ENCODE data around the gene IFNL1. TPM values are rescaled to one million over a fixed set of nuclear protein-coding genes. Genes with fewer than 3 reads are reported as not detected.

The IFNL1 gene
- total and polyA plus RNA-seq, 2 donors (not counting 3 experiments of a cell fraction or from before 2014, with no cell fraction given) = not detected

DNA sequence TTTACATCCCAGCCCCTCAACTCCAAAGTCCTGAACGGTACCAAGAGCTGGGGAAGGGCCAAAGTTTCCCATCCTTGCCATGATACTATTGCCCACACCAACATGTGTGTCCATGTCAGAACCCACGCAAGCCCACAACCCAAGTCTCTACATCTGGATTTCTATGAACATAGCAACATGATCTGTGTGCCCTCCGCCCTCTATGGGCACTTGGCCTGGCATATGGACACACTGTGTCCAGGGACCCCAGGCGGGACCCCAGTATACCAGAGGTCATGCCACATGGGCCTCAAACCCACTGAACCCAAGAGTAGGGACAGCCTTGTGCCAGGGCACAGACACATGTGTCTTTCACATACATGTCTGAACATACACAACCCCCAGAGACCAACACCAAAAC is 22.5 kb downstream of the IFNL1 start:
- Histone ChIP-seq H3K27me3 (ENCODE audit: control insufficient read depth in 2 of 2, insufficient read depth in 2 of 2, low read length in 2 of 2) (peaks cover 0 to 3% of the 10 kb centered on the region in 2 experiments), H3K36me3 (ENCODE audit: control insufficient read depth in 2 of 2, extremely low read depth in 1 of 2, insufficient read depth in 2 of 2, low read length in 2 of 2) (no peaks in the 10 kb centered on the region), H3K9me1 (replicated peaks; ENCODE audit: control insufficient read depth, extremely low read depth, insufficient read depth, low read length) (no peaks in the 10 kb centered on the region), H3K27ac (ENCODE audit: insufficient read depth, low read depth, low read length) (no peak overlapping the region), H4K20me1 (replicated peaks; ENCODE audit: control insufficient read depth, extremely low read depth, insufficient read depth, low read length) (no peaks in the 10 kb centered on the region), H3K4me3 (replicated peaks in 1 of 3; ENCODE audit: insufficient read depth in 1 of 3, low read depth in 1 of 3, low read length in 3 of 3) (no peak overlapping the region), H3K9ac (replicated peaks; ENCODE audit: extremely low read depth, insufficient read depth, low read length) (no peak overlapping the region), H3K79me2 (ENCODE audit: control insufficient read depth, insufficient read depth, low read length) (no peaks in the 10 kb centered on the region), H3K4me1 (ENCODE audit: control insufficient read depth, extremely low read depth, insufficient read depth, low read length) (peaks cover 5% of the 10 kb centered on the region), H2AFZ (ENCODE audit: low read depth, low read length) (no peak overlapping the region), H3K9me3 (replicated peaks; ENCODE audit: control insufficient read depth, insufficient read depth, low read length) (no peaks in the 10 kb centered on the region), H3K4me2 (ENCODE audit: insufficient read depth, low read length) (no peak overlapping the region)
- intact Hi-C loops (cut with micrococcal nuclease) = no loop called here
- FAIRE-seq (no peak), DNase-seq (ENCODE audit: low read depth, low spot score) (no peak)
- dilution Hi-C loops (cut with MboI; ENCODE audit: extremely low pct_ligation_motif_present, low sequenced_read_pairs) = no loop called here
- no TSS peak for BruUV-seq (replicated peaks)
- TF ChIP-seq JUN (IDR thresholded peaks at IDR 0.05; ENCODE audit: borderline replicate concordance, insufficient read depth, insufficient read length, low read depth) = no peak
- no peak for TF ChIP-seq GATA2 (IDR thresholded peaks at IDR 0.05; ENCODE audit: insufficient read depth, insufficient read length, low read depth, low read length)
- no peak for TF ChIP-seq POLR2A (IDR thresholded peaks at IDR 0.05; ENCODE audit: low read depth, low read length)
- ChIA-PET POLR2A (no interaction called here), CTCF (no interaction called here)

DNA sequence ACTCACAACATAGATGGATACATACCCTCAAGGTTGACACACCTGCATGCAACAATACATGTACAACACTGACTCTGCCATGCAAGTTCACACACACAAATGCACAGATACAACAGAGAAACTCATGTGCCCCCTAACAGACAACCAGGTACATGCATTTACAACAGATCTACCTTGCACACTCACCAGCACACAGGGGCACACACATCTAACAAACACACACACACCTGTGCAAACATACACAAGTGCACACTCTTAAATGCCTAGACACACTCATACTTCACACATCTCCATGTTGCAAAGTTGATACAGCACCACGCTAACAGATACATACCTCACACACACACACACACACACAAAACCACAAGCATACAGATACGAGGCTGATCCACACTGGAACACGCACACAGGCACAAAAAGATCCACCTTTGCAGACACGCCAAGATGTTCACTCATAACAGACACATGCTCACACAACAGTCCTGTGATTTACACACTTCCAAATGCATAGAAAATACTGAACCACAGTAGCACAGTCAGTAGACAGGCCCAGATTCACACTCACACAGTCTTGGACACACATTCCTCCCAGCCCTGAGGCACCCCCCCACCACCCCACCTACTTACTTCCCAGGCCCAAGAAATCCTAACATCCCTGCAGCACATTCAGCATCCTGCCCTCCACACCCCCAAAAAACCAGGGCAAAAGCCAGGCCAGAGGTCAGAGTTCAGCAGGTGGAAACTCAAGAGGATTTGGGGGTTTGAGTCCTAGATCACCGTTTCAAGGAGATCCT is 23.1 kb downstream of the IFNL1 start:
- H4K20me1 ChIP-seq (replicated peaks; ENCODE audit: control insufficient read depth, extremely low read depth, insufficient read depth, low read length) = no peaks in the 10 kb centered on the region
- H3K27ac ChIP-seq (ENCODE audit: insufficient read depth, low read depth, low read length) = no peak overlapping the region
- H3K4me2 ChIP-seq (ENCODE audit: insufficient read depth, low read length) = no peak overlapping the region
- H3K79me2 ChIP-seq (ENCODE audit: control insufficient read depth, insufficient read depth, low read length) = no peaks in the 10 kb centered on the region
- no peak overlapping the region for H3K9ac ChIP-seq (replicated peaks; ENCODE audit: extremely low read depth, insufficient read depth, low read length)
- TF ChIP-seq, protein P1, sequence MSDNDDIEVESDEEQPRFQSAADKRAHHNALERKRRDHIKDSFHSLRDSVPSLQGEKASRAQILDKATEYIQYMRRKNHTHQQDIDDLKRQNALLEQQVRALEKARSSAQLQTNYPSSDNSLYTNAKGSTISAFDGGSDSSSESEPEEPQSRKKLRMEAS (IDR thresholded peaks at IDR 0.05; ENCODE audit: insufficient read depth, insufficient read length) = no peak
- TF ChIP-seq MYC (IDR thresholded peaks at IDR 0.05; ENCODE audit: low read depth, low read length) (no peak), POLR2A (IDR thresholded peaks at IDR 0.05; ENCODE audit: low read depth, low read length) (no peak), CTCF (IDR thresholded peaks at IDR 0.05; ENCODE audit: extremely low read depth in 1 of 2, insufficient read depth in 1 of 2, low read depth in 1 of 2, low read length in 2 of 2) (no peak), EZH2 (IDR thresholded peaks at IDR 0.05; ENCODE audit: borderline replicate concordance, low read depth, low read length, severe bottlenecking) (no peak), GATA2 (IDR thresholded peaks at IDR 0.05; ENCODE audit: insufficient read depth, insufficient read length, low read depth, low read length) (no peak), FOS (IDR thresholded peaks at IDR 0.05; ENCODE audit: borderline replicate concordance, insufficient read depth, low read length) (no peak)
- intact Hi-C loops (cut with micrococcal nuclease) = no loop called here
- no peaks in the 10 kb centered on the region for H3K36me3 ChIP-seq (ENCODE audit: control insufficient read depth in 2 of 2, extremely low read depth in 1 of 2, insufficient read depth in 2 of 2, low read length in 2 of 2)
- FAIRE-seq = no peak
- H3K27me3 ChIP-seq (ENCODE audit: control insufficient read depth in 2 of 2, insufficient read depth in 2 of 2, low read length in 2 of 2) = peaks cover 0 to 3% of the 10 kb centered on the region in 2 experiments
- peaks cover 5% of the 10 kb centered on the region for H3K4me1 ChIP-seq (ENCODE audit: control insufficient read depth, extremely low read depth, insufficient read depth, low read length)
- no peaks in the 10 kb centered on the region for H3K9me1 ChIP-seq (replicated peaks; ENCODE audit: control insufficient read depth, extremely low read depth, insufficient read depth, low read length)
- H2AFZ ChIP-seq (ENCODE audit: low read depth, low read length) = no peak overlapping the region
- dilution Hi-C loops (cut with MboI; ENCODE audit: extremely low pct_ligation_motif_present, low sequenced_read_pairs) = no loop called here
- DNase-seq (ENCODE audit: low read depth, low spot score) = no peak
- POLR2A ChIA-PET = no interaction called here
- CTCF ChIA-PET = no interaction called here
- H3K4me3 ChIP-seq (replicated peaks in 1 of 3; ENCODE audit: insufficient read depth in 1 of 3, low read depth in 1 of 3, low read length in 3 of 3) = no peak overlapping the region
- no TSS peak for BruUV-seq (replicated peaks)
- H3K9me3 ChIP-seq (replicated peaks; ENCODE audit: control insufficient read depth, insufficient read depth, low read length) = no peaks in the 10 kb centered on the region

Data from endothelial cell of umbilical vein (primary cell).